Left renal pelvis (tissue), 4 donors: ENCODE results near the gene PER1. TPM values are rescaled to one million over a fixed set of nuclear protein-coding genes. Genes with fewer than 3 reads are reported as not detected.

ENCODE experiments used
- DNase-seq, 4 donors: peaks; one replicate each; pipeline ENCODE4 v3.0.0-alpha.2; 2013; ENCODE audit warnings: low read depth in 4 of 4, low spot score in 3 of 4
- polyA plus RNA-seq, 4 donors: library from polyadenylated mRNA; unstranded; fragments of 120-200 nt; gene quantifications; one replicate each; pipeline ENCODE4 v1.2.1, GENCODE V29; 2013; ENCODE audit not compliant: insufficient read length in 4 of 4

The PER1 gene, protein sequence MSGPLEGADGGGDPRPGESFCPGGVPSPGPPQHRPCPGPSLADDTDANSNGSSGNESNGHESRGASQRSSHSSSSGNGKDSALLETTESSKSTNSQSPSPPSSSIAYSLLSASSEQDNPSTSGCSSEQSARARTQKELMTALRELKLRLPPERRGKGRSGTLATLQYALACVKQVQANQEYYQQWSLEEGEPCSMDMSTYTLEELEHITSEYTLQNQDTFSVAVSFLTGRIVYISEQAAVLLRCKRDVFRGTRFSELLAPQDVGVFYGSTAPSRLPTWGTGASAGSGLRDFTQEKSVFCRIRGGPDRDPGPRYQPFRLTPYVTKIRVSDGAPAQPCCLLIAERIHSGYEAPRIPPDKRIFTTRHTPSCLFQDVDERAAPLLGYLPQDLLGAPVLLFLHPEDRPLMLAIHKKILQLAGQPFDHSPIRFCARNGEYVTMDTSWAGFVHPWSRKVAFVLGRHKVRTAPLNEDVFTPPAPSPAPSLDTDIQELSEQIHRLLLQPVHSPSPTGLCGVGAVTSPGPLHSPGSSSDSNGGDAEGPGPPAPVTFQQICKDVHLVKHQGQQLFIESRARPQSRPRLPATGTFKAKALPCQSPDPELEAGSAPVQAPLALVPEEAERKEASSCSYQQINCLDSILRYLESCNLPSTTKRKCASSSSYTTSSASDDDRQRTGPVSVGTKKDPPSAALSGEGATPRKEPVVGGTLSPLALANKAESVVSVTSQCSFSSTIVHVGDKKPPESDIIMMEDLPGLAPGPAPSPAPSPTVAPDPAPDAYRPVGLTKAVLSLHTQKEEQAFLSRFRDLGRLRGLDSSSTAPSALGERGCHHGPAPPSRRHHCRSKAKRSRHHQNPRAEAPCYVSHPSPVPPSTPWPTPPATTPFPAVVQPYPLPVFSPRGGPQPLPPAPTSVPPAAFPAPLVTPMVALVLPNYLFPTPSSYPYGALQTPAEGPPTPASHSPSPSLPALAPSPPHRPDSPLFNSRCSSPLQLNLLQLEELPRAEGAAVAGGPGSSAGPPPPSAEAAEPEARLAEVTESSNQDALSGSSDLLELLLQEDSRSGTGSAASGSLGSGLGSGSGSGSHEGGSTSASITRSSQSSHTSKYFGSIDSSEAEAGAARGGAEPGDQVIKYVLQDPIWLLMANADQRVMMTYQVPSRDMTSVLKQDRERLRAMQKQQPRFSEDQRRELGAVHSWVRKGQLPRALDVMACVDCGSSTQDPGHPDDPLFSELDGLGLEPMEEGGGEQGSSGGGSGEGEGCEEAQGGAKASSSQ (N-terminal part only)
- polyA plus RNA-seq = 10 to 100 TPM; 19.6 to 94.0 (median 29.7) TPM

DNA sequence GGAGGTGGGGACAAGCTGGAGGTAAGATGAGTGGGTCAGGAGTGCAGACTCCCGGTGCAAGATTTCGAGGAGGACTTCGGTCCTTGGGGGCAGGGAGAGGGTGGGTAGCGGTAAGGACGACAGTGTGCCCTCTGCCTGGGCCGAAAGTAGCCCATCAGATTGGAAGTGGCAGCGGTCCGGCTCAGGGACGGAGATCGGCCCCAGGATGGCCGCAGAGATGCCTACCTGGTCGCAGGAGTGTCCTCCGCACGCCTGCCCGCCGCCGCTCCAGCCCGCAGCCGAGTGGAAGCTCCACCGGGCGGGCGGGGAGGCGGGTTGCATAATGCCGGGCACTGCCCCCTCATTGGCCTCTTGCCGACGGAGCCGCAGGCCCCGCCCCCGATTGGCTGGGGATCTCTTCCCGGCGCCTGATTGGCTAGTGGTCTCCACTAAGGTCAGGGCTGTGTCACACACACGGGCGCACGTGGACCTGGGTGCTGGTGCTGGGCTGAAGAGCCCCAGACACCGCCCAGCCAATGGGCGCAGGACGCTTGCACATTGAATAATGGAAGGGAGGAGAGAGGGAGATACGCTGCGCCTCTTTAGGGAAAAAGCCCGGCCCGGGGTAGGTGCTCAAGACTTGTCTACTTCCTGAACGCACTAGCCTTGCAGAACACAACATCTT lies at the start of gene PER1:
TSS of gene PER1 (minus strand) at position 293 of the 664 bp plus-strand sequence. CDS start 1,698 bp downstream, outside the sequence.
- peak in 1 of 4 donors; percentile 81 for DNase-seq

DNA sequence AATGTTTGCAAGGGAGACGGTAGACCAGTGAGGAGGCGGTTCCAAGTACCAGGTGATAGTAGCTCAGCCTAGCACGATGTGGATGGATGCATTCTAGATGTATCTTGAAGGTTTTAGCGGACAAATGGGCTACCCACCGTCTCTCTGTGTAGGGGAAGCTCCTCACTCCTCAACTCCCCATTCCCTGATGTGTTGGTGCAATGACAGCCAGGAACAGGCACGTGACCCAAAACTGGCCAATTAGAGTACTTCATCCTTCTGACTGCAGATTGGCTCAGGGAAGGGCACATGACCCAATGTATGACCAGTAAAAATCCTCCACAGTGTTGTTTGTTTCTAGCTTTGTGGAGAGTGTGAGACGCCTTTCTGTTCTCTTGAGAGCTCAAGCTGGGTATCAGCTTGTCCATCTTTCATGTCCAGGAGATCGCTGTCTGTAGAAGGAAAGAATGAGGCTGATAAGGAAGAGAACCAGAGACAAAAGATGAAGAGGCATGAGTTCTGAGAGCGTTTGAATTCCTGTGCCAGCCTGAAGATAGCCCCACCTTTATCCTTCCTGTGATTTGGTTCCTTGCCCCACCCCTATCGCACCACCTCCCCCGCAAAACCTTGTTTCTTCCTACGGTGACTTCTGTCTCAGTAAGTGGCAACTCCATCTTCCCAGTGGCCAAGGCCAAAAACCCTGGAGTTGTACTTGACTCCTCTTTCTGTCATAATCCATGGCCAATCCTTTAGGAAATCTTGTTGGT lies 40.0 kb upstream of the PER1 start:
- peak in 1 of 4 donors; percentile 83 for DNase-seq

DNA sequence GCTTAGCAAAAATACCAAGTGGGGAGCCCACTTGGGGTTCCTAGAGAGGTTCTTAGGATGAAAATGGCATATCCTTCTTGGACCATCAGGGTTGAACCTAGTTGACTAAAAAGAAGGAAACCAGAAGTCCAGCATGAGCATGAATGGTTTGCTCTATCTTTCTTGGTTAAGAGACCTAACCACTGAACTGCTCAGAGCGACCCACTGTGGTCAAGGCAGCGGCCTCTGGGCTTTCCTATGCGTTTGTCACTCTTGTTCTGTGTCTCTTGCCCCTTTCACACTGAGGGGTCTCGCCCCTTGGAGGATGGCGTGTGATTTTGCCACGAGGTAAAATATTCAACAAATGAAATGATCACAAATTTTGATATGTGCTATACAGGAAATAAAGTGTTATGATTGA lies 38.3 kb upstream of the PER1 start:
- DNase-seq = no peak

DNA sequence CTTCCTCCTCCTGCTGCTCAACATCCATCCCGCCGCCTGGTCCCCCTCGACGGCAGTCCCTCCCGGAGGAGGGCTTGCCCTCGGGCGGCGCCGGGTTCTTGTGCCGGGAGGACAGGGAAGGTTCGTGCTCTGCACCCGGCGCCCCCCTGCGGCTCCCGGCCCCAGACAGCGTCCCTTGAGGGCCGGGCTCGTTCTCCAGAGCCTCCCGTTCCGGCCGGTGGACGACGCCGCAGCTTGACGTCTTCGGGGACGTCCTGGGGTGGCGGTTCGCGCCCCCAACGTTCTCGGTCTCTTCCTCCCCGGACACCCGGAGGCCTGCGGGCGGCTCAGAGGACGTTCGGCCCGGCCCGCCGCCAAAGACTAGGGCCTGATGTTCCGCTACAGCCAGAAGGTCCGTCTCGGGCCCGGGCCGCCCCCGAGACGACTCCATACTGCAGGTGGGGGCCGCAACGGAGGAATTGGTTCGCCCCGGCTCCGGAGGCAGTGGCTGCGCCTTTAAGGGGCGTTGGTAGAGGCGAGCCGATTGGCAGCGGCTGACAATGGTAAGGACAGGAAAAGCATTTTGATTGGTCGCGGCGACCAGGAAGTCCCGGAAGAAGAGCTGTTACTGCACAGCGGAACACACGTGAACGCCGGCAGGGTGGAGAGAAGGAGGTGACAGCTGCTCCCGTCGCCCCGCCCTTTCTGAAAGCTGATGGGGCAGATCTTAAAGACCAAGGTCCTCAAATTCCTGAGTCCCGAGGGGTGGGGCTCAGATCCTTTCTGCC lies 37.7 kb upstream of the PER1 start, which contains the start of gene BORCS6:
TSS of gene BORCS6 (minus strand) at position 470 of the 767 bp plus-strand sequence. CDS start at position 430, 40 bp downstream.
- peak in 3 of 4 donors; percentile 86 to 93 (median 87) for DNase-seq

DNA sequence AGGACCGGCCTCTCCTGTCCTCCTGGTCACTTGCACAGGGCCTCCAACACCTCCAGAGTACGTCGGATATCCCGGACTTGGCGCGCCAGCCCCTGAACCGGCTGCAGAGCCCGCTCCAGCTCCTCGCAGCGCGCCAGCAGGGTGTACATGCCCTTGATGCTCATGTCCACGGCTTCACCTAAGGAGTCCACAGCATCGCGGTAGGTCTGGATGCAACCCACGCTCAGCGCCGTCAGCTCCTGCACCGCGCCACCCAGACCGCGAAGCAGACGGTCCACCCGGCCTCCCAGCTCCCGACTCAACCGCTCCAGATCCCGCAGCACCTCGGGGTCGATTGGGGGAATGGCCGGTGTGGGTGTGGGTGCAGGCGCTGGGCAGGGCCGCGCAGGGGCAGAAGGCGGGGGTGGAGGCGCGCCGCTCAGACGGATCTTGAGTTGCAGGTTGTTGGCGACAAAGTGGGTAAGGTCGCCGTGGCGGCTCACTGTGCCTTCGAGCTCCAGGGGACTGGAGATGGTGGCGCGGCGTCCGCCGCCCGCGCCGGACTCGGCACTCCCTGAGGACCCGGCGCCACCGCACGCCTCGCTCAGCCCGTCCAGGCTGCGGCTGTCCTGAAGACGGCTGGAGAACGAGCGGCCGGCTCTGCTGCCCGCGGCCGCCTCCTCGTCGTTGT lies 37.0 kb upstream of the PER1 start:
- DNase-seq = no peak

DNA sequence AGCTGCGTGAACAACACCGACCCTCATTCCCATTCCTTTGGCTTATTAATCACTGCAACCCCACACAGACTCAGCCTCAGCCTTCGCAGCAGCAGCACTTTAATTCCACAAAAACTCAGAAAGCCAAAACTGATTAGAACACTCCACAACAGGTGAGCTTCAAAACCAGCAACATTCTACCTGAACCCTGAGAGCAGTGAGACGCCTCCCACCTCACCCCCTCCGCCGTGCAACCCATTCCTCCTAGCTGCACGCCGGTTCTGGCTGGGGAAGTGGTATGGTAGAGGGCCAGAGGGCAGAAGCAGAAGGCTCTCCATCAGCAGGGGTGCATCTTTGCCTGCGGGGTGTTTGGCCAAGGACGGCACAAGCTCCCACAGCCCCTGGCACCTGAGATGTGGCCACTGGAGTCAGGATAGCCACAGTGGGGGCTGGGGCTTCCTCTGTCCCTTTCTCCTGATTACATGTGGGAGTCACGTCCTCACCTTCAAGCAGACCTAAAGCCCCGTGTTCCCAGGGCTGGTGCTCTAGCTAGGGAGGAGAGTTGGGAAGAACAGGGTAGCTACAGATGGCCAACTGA lies 36.1 kb upstream of the PER1 start:
- no peak for DNase-seq

DNA sequence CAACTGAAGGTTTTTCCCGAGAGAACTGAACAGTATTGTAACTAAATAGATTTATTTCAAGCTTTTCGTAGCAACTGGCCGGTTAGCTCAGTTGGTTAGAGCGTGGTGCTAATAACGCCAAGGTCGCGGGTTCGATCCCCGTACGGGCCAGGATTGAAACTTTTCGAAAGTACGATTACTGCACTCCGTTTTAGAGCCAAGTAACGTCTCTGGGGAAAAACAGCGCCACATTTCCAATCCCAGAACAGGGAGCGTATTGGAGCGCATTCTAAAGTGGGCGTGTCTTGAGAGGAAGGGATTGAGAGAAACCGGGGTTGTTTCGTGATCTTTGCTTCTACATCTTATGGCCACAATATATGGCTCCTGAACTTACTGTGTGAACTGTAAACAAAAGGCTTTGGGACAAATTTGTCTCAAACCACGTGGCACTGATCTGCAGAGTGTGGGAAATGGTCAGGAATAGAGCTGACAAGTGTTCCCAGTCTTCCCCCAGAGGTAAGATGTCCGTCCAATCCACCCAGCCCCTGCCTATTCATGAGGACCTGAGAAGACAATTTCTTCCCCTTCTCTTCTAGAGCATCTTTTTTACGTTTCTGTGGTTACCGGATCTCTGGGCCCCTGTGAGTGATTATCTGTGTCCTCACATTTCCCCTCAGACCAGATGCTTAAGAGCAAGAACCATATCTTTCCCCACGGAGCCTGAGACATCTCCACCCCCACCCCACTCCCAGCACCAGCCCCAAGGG lies 35.5 kb upstream of the PER1 start:
- DNase-seq = peak in 3 of 4 donors; percentile 91 to 93 (median 92)

DNA sequence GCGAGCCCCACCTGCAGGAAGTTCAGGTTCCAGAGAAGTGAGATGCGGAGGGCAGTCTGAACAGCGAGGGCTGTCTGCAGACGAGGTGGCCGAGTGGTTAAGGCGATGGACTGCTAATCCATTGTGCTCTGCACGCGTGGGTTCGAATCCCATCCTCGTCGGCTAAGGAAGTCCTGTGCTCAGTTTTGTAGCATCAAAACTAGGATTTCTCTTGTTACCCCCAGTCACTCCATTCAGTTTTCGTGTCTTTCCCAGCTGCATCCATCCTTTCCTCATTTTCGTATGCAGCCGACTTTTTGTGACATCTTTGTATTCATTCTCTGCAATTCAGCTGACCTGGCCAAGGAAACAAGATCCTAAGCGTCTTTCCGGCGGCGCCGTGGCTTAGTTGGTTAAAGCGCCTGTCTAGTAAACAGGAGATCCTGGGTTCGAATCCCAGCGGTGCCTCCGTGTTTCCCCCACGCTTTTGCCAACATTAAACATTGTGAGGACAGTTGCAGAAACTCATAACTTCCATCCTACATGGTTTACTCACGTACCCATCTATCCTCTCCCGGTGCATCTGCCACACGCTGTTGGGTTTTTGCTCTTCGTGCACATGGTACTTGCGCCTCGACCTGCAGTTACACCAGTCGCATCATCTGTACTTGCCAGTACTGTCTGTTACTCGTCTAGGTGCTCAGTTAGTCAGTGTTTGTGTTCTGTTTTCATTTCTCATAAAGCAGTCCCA lies 34.7 kb upstream of the PER1 start:
- peak in 3 of 4 donors; percentile 94 for DNase-seq

DNA sequence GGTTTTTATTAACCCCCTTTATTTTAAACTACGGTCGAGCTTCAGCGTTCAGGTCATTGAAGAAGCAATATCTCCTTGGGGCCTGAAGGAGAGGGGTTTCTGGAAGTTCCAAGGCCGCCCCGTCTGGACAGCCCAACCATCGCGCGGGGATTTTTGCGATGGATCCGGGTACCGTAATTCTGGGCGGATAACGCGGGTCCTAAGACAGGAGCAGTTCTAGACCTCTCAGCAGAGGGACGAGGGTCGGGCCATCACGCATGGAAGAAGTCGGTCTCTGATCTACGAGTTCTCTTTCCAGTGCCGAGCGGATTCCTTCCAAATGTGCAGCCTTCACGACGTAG lies 34.2 kb upstream of the PER1 start:
- DNase-seq = no peak

DNA sequence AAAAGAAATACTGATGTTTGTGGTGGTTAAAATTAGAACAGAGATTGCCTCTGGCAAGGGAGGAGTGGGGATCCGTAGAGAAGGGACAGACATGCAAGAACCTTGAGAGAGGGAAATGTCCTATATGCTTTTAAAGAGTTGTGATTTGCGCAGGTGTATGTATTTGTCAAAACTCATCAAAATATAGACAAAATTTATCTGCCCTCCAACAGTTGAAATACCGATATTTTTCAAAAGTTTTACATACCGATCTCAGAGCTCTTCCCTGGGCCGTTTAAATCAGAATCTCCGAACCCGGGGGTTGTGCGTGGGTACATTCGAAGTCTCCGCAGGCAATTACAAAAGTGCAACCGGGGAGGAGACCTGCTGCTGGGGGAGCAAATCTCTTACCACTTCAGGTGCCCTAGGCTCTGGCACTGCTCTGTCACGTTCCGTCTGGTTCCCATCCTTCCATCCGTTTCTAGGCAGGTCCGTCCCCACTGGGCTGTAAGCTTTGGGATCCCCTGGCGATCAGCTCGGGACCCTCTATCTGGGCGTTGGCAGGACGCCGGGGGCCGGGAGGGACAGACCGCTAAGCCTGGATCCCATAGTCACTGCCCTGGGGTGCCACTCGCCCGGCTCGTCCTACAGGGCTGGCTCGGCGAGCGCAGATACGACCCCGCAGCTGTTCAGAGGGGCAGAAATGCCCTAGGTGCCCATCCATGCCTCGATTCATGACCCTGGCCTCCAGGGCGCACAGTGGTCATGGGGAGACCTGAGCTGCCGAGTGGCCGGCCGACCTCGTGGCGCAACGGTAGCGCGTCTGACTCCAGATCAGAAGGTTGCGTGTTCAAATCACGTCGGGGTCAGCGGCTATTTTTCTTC lies 33.6 kb upstream of the PER1 start:
- DNase-seq = no peak

DNA sequence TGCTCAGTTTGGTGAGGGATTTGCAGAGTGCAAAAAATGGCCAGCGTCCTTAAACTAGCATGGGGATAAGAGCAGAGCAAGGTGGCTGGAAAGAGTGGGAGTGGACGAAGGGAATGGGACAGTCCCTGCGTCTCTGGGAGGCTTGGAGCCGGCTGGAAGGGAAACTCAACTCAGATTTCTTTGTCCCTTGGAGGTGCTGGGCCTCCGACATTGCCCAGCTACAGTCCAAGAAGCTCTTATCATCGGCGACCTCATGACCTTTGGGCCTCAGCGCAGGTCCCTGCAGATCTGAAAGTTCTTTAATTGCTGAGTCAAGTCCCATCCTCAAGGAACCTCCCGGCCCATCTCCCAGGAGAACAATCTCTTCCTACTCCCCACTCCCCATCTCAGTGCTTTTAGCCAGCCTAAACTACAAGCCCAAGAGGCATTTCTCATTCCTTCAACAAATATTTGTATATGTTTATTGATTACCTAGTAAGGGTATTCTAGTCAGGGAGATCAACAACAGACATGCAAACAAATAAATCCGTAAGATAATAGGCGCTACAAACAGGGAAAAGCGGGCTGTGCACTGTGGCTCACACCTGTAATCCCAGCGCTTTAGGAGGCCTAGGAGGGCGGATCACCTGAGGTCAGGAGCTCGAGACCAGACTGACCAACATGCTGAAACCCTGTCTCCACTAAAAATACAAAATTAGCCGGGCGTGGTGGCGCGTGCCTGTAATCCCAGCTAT lies 25.0 kb upstream of the PER1 start:
- DNase-seq = no peak

DNA sequence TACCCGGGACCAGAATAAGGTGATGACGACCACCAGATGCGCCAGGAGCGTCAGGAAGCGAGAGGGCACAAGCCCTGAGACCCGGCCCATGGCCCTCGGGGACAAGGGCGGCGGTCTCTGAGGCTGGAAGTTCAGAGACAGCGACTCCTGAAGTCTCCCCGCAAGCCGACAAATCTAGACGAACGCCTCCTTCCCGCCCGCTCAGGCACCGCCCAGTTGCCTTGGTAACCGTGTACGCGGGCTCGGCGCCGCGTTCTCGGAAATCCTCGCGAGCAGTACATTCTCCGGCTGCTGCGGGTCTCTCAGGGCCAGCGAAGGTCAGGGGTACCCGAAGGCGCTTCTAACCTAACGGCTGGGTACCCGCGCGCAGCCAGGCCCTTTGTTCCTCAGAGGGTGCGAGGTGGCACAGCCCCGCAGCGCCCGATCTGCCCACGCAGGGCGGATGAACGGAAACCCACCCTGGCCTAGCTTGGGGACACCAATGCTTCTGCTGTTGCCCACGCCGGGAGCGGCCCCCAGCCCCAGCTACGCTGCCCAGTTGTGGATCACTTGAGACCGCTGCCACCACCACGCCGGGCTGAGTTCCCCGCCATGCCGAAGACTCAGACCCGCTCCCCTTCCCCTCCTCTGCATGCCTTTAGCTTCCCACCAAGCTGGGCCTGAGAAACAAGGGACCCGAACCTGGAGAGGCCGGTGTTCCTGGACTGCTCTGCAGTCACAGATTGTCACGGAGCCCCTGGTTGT lies 24.2 kb upstream of the PER1 start, which contains the start of gene TMEM107:
TSS of gene TMEM107 (minus strand) at position 184 of the 744 bp plus-strand sequence. CDS start at position 90, 94 bp downstream.
- peak in 1 of 4 donors; percentile 82 for DNase-seq

DNA sequence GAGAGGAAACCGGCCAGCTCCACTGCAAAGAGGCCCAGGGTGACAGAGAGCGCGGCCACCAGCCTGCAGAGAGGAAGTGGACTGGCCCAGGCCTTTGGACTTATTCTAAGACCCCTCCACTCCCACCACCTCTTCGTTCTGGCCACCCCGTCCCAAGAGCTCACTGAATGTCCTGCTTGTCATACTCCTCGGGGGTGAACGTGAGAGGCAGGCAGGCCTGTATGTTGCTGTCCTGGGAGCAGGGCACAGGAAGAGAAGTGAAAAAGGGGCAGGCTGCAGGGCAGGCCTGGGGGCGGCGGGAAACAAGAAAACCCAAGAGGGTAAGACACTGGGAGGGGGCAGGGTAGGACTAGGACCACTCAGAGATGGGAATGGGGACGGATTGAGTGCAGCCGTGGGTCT lies 23.6 kb upstream of the PER1 start:
- DNase-seq = no peak

DNA sequence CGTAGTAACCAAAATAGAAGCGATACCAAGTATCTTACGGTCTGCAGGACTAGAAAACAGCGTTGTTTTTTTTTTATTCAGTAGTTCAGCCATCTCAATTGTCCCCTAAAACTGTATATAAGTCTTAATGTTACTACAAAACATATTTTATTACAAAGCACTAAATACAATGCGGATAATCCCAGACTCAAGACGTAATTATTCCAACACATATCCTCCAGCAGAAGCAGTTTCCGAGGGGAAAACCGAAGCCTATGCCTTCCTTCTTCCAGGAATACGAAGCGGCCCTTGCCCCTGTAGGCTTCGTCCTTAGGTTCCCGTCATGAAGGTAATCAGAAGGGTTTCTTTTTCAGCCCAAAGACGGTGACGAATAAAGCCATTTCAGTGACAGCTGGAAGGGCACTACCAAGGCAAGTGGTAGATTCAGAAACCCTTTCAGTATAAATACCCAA lies 21.7 kb upstream of the PER1 start:
- no peak for DNase-seq
